Mucosa of stomach (tissue), 1 donor: ENCODE results near the gene KISS1R.
"Not testable (repeated sequence)": the region's sequence is repeated elsewhere in the genome, so short reads cannot be mapped to it uniquely, and the experiment has no call there.

Experiments
- H3K27me3 ChIP-seq: one replicate; pipeline ENCODE4 v1.7.0; 2013; ENCODE audit warnings: mild to moderate bottlenecking, low read length; ENCODE audit not compliant: control insufficient read depth, insufficient read depth
- H3K36me3 ChIP-seq: one replicate; pipeline ENCODE4 v1.7.0; 2013; ENCODE audit warnings: low read length; ENCODE audit not compliant: control insufficient read depth, insufficient read depth
- H3K4me1 ChIP-seq: one replicate; pipeline ENCODE4 v1.7.0; 2013; ENCODE audit warnings: mild to moderate bottlenecking, low read length; ENCODE audit not compliant: control insufficient read depth, insufficient read depth
- H3K4me3 ChIP-seq: one replicate; pipeline ENCODE4 v1.7.0; 2013; ENCODE audit warnings: low read length
- H3K9ac ChIP-seq: one replicate; pipeline ENCODE4 v1.7.0; 2013; ENCODE audit warnings: mild to moderate bottlenecking, low read length, moderate library complexity
- H3K9me3 ChIP-seq: one replicate; pipeline ENCODE4 v1.7.0; 2013; ENCODE audit warnings: mild to moderate bottlenecking, low read length, moderate library complexity; ENCODE audit not compliant: control insufficient read depth
- donor health status: Pancreatic carcinoma.

Gene KISS1R

GRCh38 chr19:950352-951066 lies 33.4 kb downstream of the KISS1R start:
- Histone ChIP-seq H3K4me1 (peaks cover 14% of the 10 kb centered on the region), H3K36me3 (no peaks in the 10 kb centered on the region), H3K27me3 (peaks cover 4% of the 10 kb centered on the region), H3K9me3 (no peaks in the 10 kb centered on the region), H3K4me3 (no peak overlapping the region), H3K9ac (no peak overlapping the region)

GRCh38 chr19:952049-952679 lies 35.0 kb downstream of the KISS1R start:
- H3K4me3 ChIP-seq = no peak overlapping the region
- H3K9ac ChIP-seq = no peak overlapping the region
- H3K27me3 ChIP-seq = peaks cover 7% of the 10 kb centered on the region
- H3K4me1 ChIP-seq = peaks cover 14% of the 10 kb centered on the region
- no peaks in the 10 kb centered on the region for H3K9me3 ChIP-seq
- H3K36me3 ChIP-seq = no peaks in the 10 kb centered on the region

- Histone ChIP-seq H3K36me3 (no peaks in the 10 kb centered on the region), H3K4me3 (no peak overlapping the region), H3K9ac (no peak overlapping the region), H3K4me1 (peaks cover 14% of the 10 kb centered on the region), H3K27me3 (peaks cover 7% of the 10 kb centered on the region), H3K9me3 (no peaks in the 10 kb centered on the region)
Measured at GRCh38 chr19:952680-953444, 35.7 kb downstream of the KISS1R start.

GRCh38 chr19:953445-954271 lies 36.5 kb downstream of the KISS1R start:
- peaks cover 14% of the 10 kb centered on the region for H3K4me1 ChIP-seq
- H3K36me3 ChIP-seq = no peaks in the 10 kb centered on the region
- H3K4me3 ChIP-seq = no peak overlapping the region
- H3K27me3 ChIP-seq = peaks cover 7% of the 10 kb centered on the region
- no peaks in the 10 kb centered on the region for H3K9me3 ChIP-seq
- no peak overlapping the region for H3K9ac ChIP-seq

- Histone ChIP-seq H3K9me3 (no peaks in the 10 kb centered on the region), H3K4me3 (no peak overlapping the region), H3K9ac (no peak overlapping the region), H3K4me1 (peaks cover 20% of the 10 kb centered on the region), H3K36me3 (no peaks in the 10 kb centered on the region), H3K27me3 (peaks cover 7% of the 10 kb centered on the region)
Measured at GRCh38 chr19:954272-954671, 37.1 kb downstream of the KISS1R start.

- H3K9ac ChIP-seq = no peak overlapping the region
- no peaks in the 10 kb centered on the region for H3K9me3 ChIP-seq
- no peaks in the 10 kb centered on the region for H3K36me3 ChIP-seq
- H3K4me1 ChIP-seq = peaks cover 21% of the 10 kb centered on the region
- no peak overlapping the region for H3K4me3 ChIP-seq
- peaks cover 7% of the 10 kb centered on the region for H3K27me3 ChIP-seq
Measured at GRCh38 chr19:954672-955494, 37.8 kb downstream of the KISS1R start.

- no peak overlapping the region for H3K9ac ChIP-seq
- no peak overlapping the region for H3K4me3 ChIP-seq
- H3K27me3 ChIP-seq = peaks cover 7% of the 10 kb centered on the region
- H3K36me3 ChIP-seq = no peaks in the 10 kb centered on the region
- H3K9me3 ChIP-seq = no peaks in the 10 kb centered on the region
- H3K4me1 ChIP-seq = peaks cover 21% of the 10 kb centered on the region
Measured at GRCh38 chr19:955803-956765, 39.0 kb downstream of the KISS1R start.

GRCh38 chr19:956766-957440 lies 39.8 kb downstream of the KISS1R start:
- Histone ChIP-seq H3K4me1 (peaks cover 22% of the 10 kb centered on the region), H3K4me3 (no peak overlapping the region), H3K36me3 (no peaks in the 10 kb centered on the region)

GRCh38 chr19:957578-957977 lies 40.4 kb downstream of the KISS1R start:
- H3K4me1 ChIP-seq = peaks cover 22% of the 10 kb centered on the region
- not testable (repeated sequence) for H3K9me3 ChIP-seq, H3K9ac ChIP-seq, H3K4me3 ChIP-seq, H3K27me3 ChIP-seq, H3K36me3 ChIP-seq

More at GRCh38 chr19:956766-957440, 39.8 kb downstream of the KISS1R start:
- no peak overlapping the region for H3K9ac ChIP-seq
- H3K27me3 ChIP-seq = peaks cover 7% of the 10 kb centered on the region
- H3K9me3 ChIP-seq = no peaks in the 10 kb centered on the region
